ENCODE measurements around the gene PNKP. TPM values are rescaled to one million over a fixed set of nuclear protein-coding genes. Genes with fewer than 3 reads are reported as not detected.

PNKP gene
- total RNA-seq, 4 donors from 2014 or later: 14.9 to 43.4 (median 21.1) TPM

- Histone ChIP-seq H3K36me3 (peaks cover 0 to 46% of the 10 kb centered on the region in 2 donors), H3K27me3 (no peaks in the 10 kb centered on the region), H3K4me3 (no peak overlapping the region), H3K9me3 (no peaks in the 10 kb centered on the region), H3K27ac (peak overlapping the region; percentile 94 to 96 (median 94)), H3K4me1 (peaks cover 33 to 48% of the 10 kb centered on the region in 2 donors)
- DNase-seq: no peak
- TF ChIP-seq CTCF (IDR thresholded peaks at IDR 0.05 in 4 of 5, conservative IDR thresholded peaks at IDR 0.05 in 1 of 5) (no peak), POLR2A (IDR thresholded peaks at IDR 0.05) (no peak)
- no peak for ATAC-seq
- intact Hi-C loops (cut with DNase I; ENCODE audit: low total_unique reads): no loop called here
- in situ Hi-C loops (cut with MboI; ENCODE audit: low sequenced_read_pairs in 4 of 4): no loop called here
Measured at GRCh38 chr19:49831592-49831991, 35.8 kb downstream of the PNKP start.

- peaks cover 0 to 38% of the 10 kb centered on the region in 2 donors for H3K36me3 ChIP-seq
- in situ Hi-C loops (cut with MboI; ENCODE audit: low sequenced_read_pairs in 4 of 4) (no loop called here), intact Hi-C loops (cut with DNase I; ENCODE audit: low total_unique reads) (no loop called here)
- peak overlapping the region; percentile 94 to 96 (median 94) for H3K27ac ChIP-seq
- H3K27me3 ChIP-seq: no peaks in the 10 kb centered on the region
- TF ChIP-seq CTCF (IDR thresholded peaks at IDR 0.05 in 4 of 5, conservative IDR thresholded peaks at IDR 0.05 in 1 of 5) (no peak), POLR2A (IDR thresholded peaks at IDR 0.05) (no peak)
- no peaks in the 10 kb centered on the region for H3K9me3 ChIP-seq
- H3K4me1 ChIP-seq: peaks cover 33 to 54% of the 10 kb centered on the region in 2 donors
- ATAC-seq (no peak), DNase-seq (no peak)
- no peak overlapping the region for H3K4me3 ChIP-seq
Measured at GRCh38 chr19:49830766-49831165, 36.6 kb downstream of the PNKP start.

- in situ Hi-C loops (cut with MboI; ENCODE audit: low sequenced_read_pairs in 4 of 4): no loop called here
- DNase-seq (no peak), ATAC-seq (no peak)
- Histone ChIP-seq H3K4me3 (no peak overlapping the region), H3K27me3 (no peaks in the 10 kb centered on the region), H3K36me3 (peaks cover 0 to 28% of the 10 kb centered on the region in 2 donors), H3K27ac (peak overlapping the region; percentile 87 to 96 (median 94)), H3K4me1 (peaks cover 33 to 57% of the 10 kb centered on the region in 2 donors), H3K9me3 (no peaks in the 10 kb centered on the region)
- TF ChIP-seq POLR2A (IDR thresholded peaks at IDR 0.05): no peak
- TF ChIP-seq CTCF (IDR thresholded peaks at IDR 0.05 in 4 of 5, conservative IDR thresholded peaks at IDR 0.05 in 1 of 5): no peak
- intact Hi-C loops (cut with DNase I; ENCODE audit: low total_unique reads): loop anchor here (2.0 kb wide), 1 partner anchor 13 kb away; no protein-coding TSS in a partner anchor
Measured at GRCh38 chr19:49829721-49830120, 37.7 kb downstream of the PNKP start.

- Histone ChIP-seq H3K9me3 (no peaks in the 10 kb centered on the region), H3K27ac (peak overlapping the region; percentile 87 to 96 (median 94)), H3K4me1 (peaks cover 28 to 52% of the 10 kb centered on the region in 2 donors), H3K4me3 (no peak overlapping the region), H3K36me3 (peaks cover 0 to 23% of the 10 kb centered on the region in 2 donors), H3K27me3 (no peaks in the 10 kb centered on the region)
- in situ Hi-C loops (cut with MboI; ENCODE audit: low sequenced_read_pairs in 4 of 4): no loop called here
- intact Hi-C loops (cut with DNase I; ENCODE audit: low total_unique reads): loop anchor here (2.0 kb wide), 1 partner anchor 14 kb away; no protein-coding TSS in a partner anchor
- peak; percentile 61 to 76 for DNase-seq
- ATAC-seq: peak; percentile 35 to 40
- TF ChIP-seq CTCF (IDR thresholded peaks at IDR 0.05 in 4 of 5, conservative IDR thresholded peaks at IDR 0.05 in 1 of 5): no peak
- no peak for TF ChIP-seq POLR2A (IDR thresholded peaks at IDR 0.05)
Measured at GRCh38 chr19:49829200-49829599, 38.2 kb downstream of the PNKP start.

GRCh38 chr19:49827034-49827433 is 40.3 kb downstream of the PNKP start:
- peaks cover 12 to 37% of the 10 kb centered on the region in 2 donors for H3K4me1 ChIP-seq
- H3K9me3 ChIP-seq: no peaks in the 10 kb centered on the region
- H3K4me3 ChIP-seq: no peak overlapping the region
- DNase-seq (no peak), ATAC-seq (no peak)
- intact Hi-C loops (cut with DNase I; ENCODE audit: low total_unique reads) (no loop called here), in situ Hi-C loops (cut with MboI; ENCODE audit: low sequenced_read_pairs in 4 of 4) (no loop called here)
- no peaks in the 10 kb centered on the region for H3K27me3 ChIP-seq
- TF ChIP-seq CTCF (IDR thresholded peaks at IDR 0.05 in 4 of 5, conservative IDR thresholded peaks at IDR 0.05 in 1 of 5): no peak
- TF ChIP-seq POLR2A (IDR thresholded peaks at IDR 0.05): no peak
- peaks cover 0 to 24% of the 10 kb centered on the region in 2 donors for H3K36me3 ChIP-seq
- H3K27ac ChIP-seq: peak overlapping the region in 3 of 4 donors; percentile 94 to 96 (median 95)

All from gastrocnemius medialis (tissue), 4 donors.